NCI-H1436 (cell line): Measurements from ENCODE around the gene ZEB2.

Source experiments
- DNase-seq: peaks from one replicate; lab custom pipeline; 2025; lab: John Stamatoyannopoulos, UW

The ZEB2 gene

DNA sequence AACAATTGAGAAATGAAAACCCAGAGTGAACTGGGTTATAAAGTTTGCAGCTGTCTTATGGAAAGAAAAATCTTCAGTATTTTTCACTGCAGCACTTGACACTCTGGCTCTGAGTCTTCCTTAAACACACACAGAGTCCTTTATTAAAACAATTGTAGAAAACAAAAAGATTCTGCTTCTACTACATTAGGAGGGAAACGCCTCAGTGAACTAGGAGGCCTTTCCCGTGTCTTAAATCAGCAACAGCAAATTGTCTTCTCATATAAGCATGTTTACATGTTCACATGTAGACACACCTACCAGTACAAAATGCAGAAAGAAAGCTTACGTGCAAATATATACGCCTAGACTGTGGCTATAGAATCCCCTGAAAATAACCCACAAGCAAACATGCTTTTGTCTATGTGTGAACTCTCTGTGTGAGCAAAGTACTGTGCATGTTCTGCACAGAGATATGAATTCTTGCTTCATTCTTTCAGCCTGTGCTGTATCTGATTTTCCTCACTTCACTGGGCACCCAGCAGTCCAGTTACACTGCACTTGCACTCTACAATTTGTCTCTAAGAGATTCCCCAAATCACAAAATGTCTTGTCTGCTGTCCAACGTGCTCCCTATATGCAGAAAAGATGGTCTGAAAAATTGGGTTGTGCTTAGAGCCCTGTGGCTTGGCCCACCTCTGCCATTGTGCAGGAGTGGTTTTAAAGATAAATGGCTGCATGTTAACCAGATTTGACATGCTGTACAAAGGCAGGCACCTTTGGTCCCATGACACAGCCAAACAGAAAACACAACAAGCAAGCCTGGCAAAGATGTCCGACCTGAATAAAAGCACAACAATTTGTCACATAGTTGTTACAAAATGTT, 24.5 kb downstream of the ZEB2 start:
- no peak for DNase-seq

DNA sequence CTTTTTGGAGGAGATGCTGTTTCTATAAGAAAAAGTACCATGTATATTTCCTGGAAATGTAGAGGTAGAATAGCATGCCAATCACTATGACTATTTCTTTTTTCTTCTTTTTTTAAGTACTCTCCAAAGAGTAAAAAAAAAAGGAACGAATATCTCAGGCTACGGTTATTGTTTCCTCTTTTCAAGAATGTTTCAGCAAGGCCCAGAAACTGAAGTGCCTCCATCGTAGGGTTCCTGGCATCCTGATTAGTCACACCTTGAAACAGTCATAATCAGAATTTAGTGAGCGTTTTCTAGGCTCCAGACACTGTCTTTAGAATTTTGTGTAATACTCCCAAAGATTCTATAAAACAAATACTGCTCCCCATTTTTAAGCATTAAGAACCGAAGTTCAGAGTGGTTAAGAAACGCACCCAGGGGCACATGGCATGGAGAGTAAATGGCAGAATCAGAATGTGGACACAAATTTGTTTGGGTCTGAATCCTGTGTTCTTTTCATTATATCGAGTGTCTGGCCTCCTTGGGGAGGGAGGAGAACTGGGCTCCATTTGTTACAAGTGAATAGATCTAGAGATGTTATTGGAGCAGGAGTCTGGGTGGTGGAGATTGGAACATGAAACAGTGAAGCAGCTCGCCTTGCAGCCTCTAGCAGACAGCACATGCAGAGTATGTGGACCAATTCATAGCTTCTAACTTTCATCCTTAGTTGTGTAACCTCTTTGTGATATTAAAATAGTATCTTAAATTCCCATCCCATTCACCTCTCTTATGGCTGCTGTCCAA, 26.7 kb downstream of the ZEB2 start:
- no peak for DNase-seq

DNA sequence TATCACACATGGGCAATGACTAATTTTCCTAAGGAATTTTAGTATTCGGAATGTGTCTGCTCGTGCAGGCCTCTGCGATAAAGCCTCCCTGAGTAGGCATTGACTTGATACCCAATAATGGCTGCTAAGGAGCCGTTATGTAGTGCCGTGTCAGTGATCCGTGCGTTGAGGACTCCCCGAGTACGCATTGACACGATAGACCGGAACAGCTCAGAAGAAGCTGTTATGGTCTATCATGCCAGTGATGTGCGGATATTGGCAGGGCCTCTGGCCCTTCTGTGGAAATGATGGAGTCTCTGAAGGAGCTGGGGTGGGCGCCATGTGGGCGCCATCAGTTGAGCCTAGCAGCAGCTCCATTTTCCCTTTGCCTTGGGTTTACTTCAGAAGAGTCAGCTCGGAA, 29.1 kb downstream of the ZEB2 start:
- DNase-seq, result no peak

DNA sequence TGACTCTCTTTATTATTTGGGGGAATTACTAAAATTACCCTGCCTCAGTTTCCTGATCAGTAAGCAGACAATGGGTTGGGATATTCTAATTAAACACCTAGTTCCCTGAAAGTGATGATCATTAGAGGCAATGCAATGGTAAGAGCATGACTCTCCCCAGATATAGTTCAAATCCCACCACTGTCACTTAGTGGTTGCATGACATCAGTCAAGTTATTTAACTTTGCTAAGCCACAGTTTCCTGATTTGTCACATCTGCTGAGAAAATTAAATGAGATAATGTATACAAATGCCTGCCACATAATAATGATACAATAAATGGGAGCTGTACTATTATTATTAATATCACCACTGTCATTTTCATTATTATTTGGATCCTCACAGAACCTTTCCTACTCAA, 29.9 kb downstream of the ZEB2 start:
- DNase-seq, result no peak

DNA sequence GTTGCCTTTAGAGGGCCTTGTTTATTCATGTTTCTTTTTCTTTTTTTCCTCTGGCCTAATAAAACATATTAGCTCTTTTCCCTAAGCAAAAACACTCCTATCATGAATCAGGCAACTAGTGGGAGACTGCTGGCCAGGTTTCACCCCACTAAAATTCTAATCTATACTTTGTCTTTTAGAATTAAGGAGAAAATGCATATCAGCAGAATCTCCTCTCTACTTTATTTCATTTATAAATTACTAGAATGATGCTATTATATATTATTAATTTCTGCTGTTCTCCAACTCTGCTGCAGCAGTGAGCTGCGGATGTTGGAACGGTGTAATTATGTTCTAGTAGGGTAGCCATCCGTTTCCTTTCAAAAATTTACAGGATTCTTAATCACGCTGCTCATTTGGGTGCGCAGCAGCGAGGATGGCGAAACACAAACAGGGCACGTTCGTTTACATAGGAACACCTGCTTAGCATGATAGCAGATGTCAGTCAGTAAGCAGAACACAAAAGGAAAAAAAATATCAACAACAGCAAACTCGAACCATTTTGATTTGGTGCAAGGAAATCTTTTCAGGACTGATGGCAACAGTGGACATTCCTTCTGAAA, 30.5 kb downstream of the ZEB2 start:
- DNase-seq, result peak; percentile 40

DNA sequence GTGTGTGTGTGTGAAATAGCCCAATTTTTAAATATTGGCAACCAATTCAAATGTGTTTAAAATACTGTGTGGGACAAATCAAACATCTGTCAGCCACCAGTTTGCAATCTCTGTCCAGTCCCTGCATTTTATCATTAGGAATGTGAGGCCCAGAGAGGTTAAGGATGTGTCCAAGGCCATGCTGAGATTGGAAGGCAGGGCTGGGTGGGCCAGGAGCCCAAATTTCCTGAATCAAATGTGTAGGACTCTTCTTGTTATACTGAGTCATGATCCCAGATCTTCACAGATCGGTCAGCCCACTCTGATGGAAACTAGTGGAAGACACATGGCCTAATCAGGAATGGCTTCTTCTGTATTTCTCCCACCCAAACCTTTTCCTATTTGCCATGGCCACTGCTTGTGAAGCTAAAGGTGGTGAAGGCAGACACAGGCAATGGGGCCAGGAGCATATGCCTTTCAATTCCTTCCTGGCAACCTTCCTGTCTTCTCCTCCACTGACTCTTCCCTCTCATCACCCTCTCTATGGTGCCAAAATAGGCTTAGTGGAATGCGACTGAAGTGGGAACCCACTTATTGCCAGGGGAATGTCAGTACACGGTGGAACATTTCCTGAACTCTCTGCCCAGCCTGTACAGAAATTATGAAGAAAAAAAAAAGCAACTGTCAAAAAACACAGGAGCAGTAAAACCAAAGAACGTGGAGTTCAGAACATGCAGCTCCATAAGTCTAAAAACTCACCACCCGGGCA, 35.5 kb downstream of the ZEB2 start:
- no peak for DNase-seq

DNA sequence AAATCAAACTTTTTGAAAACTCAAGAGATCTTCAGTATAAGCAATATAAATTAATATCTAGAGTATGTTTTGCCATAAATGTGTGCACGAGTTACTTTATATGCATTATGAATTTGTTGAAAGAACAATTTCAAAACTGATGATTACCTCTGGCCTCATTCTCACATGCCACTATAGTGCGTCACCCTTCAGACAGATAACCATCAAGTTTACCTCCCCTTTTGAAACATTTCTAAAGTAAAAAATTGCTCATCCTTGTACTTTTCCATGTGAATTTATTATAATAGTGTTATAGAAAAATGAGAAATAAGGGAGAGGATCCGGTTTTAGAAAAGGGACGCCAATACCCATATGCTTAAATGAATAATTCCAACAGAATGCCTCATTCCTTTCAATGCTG, 38.3 kb downstream of the ZEB2 start:
- no peak for DNase-seq

DNA sequence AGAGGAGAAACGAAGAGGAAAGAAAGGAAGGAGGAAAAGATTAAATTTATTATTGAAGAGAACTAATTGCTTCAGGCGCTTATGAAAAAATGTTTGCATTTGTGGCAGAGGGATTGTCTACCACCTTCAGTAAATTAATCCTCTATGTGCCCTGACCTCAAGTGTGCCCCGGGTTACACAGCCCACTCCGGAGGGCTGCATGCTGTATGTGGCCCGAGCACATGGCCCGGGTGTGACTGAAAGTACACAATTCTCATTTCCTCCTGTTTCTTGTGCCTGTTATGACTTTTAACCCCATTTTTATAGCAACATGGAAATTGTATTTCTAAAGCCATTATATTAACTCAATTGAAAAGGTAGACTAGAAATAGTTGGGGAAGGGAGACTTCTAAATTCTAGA, 38.8 kb downstream of the ZEB2 start:
- DNase-seq, result no peak

DNA sequence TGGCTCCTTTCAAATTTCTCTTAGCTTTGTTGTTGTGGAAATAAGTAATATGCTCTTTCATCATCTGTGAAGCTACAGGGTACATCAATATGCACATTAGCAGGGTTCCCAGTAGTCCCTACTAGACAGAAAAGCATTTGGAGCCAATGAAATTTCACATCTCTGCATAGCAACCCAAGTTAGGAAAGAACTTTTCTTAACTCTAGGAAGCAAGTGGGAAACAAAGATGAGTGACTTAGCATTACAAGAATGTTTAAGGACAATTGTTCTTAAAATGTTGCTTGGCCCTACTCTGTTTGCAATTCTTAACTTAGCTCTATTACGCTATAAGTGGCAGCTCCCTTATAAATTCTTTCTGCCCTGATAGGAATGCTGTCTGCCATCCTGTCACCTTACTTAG, 39.6 kb downstream of the ZEB2 start:
- DNase-seq, result no peak

DNA sequence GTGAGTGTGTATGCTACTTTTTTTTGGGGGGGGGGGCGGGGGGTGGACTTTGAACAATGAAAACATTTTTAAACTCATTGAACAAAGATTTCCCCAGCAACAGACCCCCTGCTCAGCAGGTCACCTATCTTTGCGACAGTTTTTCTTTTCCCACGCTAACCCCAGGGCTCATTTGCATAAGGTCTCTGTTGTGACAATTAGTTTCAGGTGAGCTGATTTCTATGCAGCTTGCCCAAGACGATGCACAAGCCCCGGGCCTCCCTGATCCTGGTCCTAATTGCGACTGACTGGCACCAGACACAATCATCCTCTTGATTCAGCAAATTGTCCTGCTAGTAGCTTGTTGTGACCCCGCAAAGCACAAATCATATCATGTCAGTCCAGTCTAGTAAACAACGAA, 40.3 kb downstream of the ZEB2 start:
- DNase-seq, result no peak

DNA sequence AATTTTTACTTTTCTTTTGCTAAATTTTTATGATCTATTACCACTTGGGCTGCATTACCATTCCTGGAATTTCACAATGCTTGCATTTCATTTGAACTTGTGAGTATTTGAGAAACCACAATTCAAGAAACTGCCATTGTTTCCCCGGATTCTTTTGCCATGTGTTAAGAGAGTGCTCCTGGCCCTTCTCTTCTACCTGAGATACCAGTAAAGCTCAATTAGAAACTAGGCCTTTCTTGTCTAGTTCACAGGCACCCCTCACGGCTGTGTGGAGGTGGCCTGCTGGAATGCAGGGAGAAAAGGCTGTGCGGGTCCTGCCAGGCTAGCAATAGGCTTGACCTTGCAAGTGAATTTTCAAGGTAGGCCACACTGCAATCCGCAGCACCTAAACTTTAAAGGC, 40.8 kb downstream of the ZEB2 start:
- no peak for DNase-seq

DNA sequence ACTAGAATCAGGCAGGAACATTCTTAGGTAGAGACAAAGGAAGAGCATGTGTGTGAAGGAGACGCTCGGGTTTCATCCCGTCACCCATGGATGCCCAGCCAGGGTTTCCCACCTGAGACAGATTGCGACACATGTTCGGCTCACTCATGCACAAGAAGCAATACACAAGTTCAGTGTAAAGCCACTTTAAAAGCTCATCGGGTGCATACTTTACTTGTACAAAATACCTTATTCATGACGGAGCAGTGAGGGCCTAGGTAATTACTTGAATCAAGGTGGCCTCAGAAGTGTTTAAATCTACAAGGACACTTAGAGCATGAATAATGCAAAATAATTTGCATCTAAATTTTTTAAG, 42.0 kb downstream of the ZEB2 start:
- no peak for DNase-seq

DNA sequence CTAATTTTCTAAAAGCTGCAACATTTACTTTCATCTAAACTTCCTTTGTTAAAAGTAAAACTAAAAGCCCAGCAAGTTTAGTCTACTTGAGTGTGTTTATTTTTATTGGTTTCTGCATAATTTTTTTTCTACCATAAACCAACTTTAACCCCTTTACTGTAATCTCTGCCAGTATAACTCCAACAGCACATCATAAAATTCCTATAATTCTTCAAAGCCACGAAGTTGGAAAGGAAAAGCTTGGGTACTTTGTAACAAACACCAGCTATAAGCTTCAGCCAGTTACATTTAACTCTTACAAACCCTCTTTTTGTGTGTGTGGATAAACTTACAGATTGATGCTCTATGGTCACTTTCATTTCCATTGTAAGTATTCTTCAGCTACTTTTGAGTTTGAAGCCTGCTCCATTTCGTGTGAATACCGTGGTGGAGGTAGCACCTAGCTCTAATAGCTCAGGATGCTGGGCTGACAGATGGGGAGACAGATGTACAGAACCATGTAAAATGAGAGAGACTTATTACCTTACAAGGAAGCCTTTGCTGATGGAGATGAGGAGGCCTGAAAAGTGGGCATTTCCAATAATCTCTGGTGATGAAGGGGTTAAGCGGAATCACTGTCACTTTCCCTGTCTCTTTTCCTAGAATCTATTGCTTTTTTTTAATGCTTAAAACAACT, 42.5 kb downstream of the ZEB2 start:
- DNase-seq, result no peak

DNA sequence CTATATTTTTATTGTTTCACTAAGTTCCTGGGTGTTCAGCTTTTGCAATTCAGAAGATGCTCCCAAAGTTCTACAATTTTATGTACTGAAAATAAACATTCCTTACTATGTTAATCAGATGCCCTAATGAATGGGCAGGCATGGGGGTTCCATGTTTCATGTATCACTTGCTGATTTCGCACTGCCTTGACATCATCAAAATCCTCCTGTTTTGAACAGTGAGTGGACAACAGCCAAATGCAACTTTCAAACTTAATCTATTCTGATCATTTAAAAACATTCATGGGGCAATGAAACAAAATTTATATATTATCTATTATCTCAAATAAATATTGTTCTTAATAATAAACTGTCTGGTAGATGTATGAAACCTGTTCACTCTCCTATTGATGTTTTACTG, 43.2 kb downstream of the ZEB2 start:
- DNase-seq, result no peak

DNA sequence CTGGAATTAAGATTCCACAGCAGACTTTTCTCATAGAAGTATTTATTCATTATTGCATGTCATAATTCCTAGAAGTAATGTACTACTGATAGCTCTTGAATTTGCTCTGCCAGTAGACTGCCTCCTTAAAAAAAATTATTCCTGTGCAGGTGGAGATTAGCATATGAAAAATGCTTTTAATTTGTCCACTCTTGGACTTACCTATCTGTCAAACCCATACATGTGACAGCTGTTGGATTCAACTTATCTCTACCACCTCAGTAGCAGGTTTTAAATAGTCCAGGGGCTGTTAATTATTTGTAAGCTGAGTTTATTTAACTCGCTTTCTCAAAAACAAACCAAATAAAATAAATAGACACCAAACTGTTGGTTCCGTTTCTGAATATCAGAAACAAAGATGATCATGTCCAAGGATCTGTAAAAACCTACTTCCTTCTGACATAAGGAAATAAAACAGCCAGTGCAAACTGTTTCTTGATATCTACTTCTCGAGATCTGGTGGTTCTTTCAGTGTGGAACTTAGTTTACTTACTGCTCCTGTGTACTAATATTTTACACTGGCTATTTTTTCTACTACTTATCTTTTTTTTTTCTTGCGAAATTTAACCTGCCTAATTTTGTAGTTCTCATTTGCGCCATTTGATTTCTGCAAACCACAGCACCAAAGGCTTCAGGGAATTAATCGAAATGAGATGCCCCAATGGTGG, 44.2 kb downstream of the ZEB2 start:
- no peak for DNase-seq

DNA sequence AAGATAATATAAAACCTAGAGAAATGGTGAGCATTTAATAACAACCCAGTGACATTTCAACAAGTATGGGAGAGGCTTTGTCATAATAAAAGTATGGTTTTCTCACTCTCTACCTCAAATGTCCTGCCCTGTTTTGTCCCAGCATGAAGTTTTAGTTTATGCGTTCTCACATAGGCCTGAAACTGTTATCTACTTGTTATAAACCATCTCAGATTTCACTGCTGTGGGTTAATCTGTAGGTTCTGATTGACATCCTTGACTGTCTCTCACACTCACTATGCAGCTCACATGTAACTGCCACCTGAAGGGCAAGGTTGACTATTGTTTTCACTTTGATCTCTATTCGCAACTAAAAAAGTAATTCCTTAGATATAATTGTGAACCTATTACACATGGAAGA, 44.9 kb downstream of the ZEB2 start:
- no peak for DNase-seq

DNA sequence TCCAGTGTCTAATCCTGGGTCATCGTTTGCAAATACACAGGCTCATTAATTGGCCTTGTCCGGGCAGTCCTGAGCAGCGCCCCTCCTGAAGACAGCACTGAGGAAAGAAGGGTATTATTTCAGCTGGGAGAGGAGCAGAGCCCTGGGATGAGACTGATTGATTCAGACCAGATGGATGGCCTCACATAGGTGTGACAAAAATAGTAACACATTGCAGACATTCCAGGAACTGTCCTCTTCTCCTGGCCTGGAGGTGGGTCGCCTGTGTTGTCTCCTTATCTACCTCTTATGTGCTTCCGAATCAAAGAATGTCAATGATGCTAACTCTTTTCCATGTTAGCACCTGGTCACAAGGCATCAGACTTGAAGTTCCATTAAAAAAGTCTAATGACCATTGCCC, 45.9 kb downstream of the ZEB2 start:
- no peak for DNase-seq

DNA sequence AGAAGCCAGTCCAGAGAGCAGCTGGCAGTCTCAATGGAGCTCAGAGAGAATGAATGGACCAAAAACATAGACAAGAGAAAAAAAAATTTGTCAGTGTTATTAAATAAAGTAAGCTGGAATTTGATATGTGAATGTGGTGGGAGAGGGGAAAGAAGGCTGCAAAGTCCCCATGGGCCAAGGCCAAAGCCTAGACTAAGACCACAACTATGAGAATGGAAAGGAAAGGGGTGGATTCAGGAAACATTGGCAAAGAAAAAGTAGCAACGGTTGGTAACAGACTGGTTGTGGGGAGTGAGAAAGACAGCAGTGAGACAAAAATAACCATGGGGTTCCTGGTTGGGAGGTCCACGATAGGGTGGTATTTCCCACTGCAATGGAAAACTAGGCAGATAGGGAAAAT, 47.0 kb downstream of the ZEB2 start:
- no peak for DNase-seq

DNA sequence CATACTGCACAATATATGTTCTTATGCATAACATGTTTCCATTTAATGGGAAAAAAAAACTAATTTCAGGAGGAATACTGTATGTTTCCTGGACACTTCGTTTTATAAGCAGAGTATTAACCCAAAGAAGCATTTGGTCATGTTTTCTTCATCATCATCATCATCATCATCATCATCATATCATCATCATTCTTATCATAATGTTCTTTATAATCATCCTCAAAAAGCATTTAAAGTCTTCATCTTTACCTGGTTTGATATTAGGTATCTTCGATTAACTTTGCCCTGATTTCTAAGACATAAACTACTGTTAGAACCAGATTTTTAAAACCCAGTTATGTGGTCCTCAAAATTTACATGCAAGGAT, 47.9 kb downstream of the ZEB2 start:
- DNase-seq, result no peak

DNA sequence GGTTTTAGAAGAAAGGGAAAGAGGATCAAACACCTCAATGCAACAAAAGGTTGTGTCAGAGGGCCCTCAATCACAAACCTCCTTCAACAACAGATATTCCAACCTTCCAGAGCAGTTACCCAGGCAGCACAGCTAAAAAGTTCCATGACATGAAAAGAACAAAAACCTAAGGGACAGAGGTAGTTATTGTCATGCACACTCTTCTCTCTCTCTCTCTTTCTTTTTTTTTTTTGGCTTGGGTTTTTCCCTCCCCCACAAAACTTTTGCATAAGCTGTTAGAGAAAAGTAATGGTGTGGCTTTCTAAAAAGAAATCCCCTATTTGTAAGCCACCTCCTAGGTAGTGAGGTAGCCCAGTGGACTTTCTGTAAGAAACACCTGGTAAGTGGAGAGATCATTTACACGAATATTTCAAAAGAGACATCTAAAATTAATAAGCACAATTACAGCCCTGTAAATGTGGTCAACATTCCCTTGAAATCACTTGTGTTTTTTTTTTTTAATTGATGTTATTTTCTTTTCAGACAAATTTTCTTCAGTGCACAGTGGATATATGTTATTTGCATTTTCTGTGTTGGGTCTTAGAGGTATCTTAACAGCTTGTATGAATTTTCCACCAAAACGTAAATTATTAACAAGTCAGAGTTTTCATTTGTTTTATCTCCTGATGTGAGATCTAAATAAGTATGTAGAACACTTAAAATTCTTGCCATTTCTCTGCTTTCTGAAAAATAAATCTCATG, 48.4 kb downstream of the ZEB2 start:
- no peak for DNase-seq

DNA sequence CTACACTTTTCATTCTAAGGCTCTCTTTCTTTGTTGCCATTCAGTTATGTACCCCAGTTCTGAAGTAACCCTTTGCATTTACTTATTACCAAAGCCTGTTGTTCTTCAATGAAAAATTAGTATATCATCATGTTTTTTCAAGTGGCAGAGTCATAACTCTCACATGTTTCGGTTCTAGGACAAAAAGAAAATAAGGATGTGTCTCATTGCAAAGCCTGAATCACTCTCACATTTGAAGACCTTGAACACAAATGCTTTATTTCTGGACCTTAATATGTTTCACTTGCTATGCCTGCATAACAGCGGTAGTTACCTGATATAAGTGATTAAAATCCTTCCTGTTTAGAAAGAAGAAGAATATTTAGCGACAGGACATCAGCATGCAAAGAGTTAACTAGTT, 49.1 kb downstream of the ZEB2 start:
- DNase-seq, result no peak
